Adrenal gland (tissue), 12 donors: ENCODE data around the gene SYNM. TPM values are rescaled to one million over a fixed set of nuclear protein-coding genes. Genes with fewer than 3 reads are reported as not detected.
A peak's percentile ranks its signal among the peaks of the same experiment; 100 is the strongest.

Experiments used
- DNase-seq, 7 donors: peaks; one replicate each; pipeline ENCODE4 v3.0.0-alpha.2; 2019 to 2020
- H3K27ac ChIP-seq, 5 donors: fragments of 200-600 bp; sonication (generic) in 4 of 5; 1 replicate in 3 of 5; 2 replicates in 2 of 5; pipeline versions ENCODE4 v1.5.1 to v1.8.0; 2016 to 2020; ENCODE audit warnings: mild to moderate bottlenecking in 1 of 5
- H3K27me3 ChIP-seq: fragments of 200-600 bp; 2 replicates; pipeline ENCODE4 v1.8.0; 2021
- H3K36me3 ChIP-seq, 2 donors: fragments of 200-600 bp; replicated peaks in 1 of 2; 1 replicate in 1 of 2; 2 replicates in 1 of 2; pipeline versions ENCODE4 v1.5.1 to v1.8.0; 2018 to 2022
- H3K4me1 ChIP-seq, 2 donors: fragments of 200-600 bp; replicated peaks in 1 of 2; 1 replicate in 1 of 2; 2 replicates in 1 of 2; pipeline versions ENCODE4 v1.5.1 to v1.8.0; 2018 to 2021
- H3K4me3 ChIP-seq, 4 donors: fragments of 200-600 bp; sonication (generic) in 3 of 4; one replicate each; pipeline ENCODE4 v1.5.1; 2016 to 2018
- H3K9me3 ChIP-seq, 3 donors: fragments of 200-600 bp; sonication (generic) in 1 of 3; replicated peaks in 1 of 3; 1 replicate in 2 of 3; 2 replicates in 1 of 3; pipeline versions ENCODE4 v1.5.1 to v1.8.0; 2016 to 2021
- POLR2A ChIP-seq, 2 donors: fragments of 450-650 bp; IDR thresholded peaks; one replicate each; pipeline ENCODE4 v1.6.1; 2017; ENCODE audit warnings: antibody characterized with exemption in 2 of 2, mild to moderate bottlenecking in 2 of 2, moderate library complexity in 1 of 2
- WGBS, 4 donors: extraction: QIAGEN DNeasy Blood & Tissue Kit in 2 of 4; methylation state at CpG; one replicate each; pipeline versions ENCODE4 v1.1.5 to v1.1.7; 2013 to 2017; 5-methylcytosine and 5-hydroxymethylcytosine counted together
- intact Hi-C, 2 donors: fragments of 100-400 bp; cut with DNase I; formaldehyde crosslinking; loops; one replicate each; pipeline versions ENCODE4 v1.14.1 to v1.15.0; 2022 to 2023
- polyA plus RNA-seq, 3 donors: library from polyadenylated mRNA; stranded (reverse); fragments of 200-250 nt in 2 of 3; fragments of 350-450 nt in 1 of 3; fragmentation: Illumina TruSeq in 1 of 3; extraction: RNeasy Lipid Tissue Mini Kit (QIAGEN cat#74804) in 1 of 3; gene quantifications; one replicate each; pipeline ENCODE4 v1.2.3, GENCODE V29; 2013 to 2014
- total RNA-seq, 9 donors: library from RNA; depleted of rRNA in 4 of 9; stranded (reverse); fragments of >200 nt in 4 of 9; fragments of 120-200 nt in 1 of 9; fragmentation: NEBNext Ultra II Directional in 1 of 9; extraction: Animal tissue kit (Norgen Biotek cat#: 25700) in 1 of 9; gene quantifications; one replicate each; pipeline versions ENCODE4 v1.1.0 to v1.2.4, GENCODE V29; 2013 to 2023
- TF ChIP-seq, protein P1 (sequence below), 6 experiments: fragments of 450-650 bp in 4 of 6; fragments of 200-600 bp in 2 of 6; sonication (generic) in 1 of 6; IDR thresholded peaks; 1 replicate in 5 of 6; 2 replicates in 1 of 6; pipeline versions ENCODE4 v1.5.1 to v1.8.0; 2016 to 2021; ENCODE audit warnings: antibody characterized with exemption in 6 of 6, mild to moderate bottlenecking in 2 of 6, moderate library complexity in 1 of 6
- donor health status: healthy with polysubstance abuse.
- donor health status: Bipolar disorder and iron deficiency.
- donor health status: DM: yes; HTN: yes; CAD: no.
- donor health status: DM: no; HTN: no; CAD: no.
- donor health status: DM: no; HTN: no; CAD: no.
- donor health status: DM: yes; HTN: yes; CAD: no.

Gene SYNM
- total and polyA plus RNA-seq, 12 donors, result 9.3 to 44.6 (median 33.2) TPM

DNA sequence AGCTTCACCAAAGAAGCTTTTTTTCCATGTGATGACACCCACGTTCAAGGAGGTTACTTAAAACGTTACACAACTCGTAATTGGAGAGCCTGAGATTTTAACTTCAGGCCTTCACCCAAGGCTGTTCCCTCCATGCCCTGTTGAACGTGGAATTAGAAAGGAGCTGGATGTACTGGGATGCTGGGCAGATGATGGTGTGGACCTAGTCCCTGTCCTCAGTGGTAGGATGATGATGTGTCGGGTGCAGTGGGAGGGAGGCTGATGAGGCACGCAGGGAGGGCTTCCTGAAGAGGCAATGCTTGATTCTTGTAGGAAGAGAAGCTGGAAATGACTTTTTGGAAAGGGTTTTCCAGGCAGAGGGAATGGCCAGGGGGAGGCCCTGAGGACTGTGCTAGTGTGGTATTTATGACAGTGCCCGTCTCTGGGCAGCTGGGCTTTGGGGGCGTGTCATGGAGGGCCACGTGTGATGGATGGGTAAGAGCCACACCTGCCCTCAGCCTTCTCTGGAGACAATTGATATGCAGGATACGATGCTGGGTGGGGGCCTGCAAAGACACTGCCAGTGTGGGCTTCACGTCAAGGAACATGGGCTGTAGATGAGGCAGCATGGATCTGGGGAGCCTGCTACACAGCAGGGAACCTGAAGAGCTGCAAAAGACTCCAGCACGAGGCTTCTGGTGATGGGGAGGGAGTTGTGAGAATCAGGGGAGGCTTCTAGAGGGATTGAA lies 15.3 kb downstream of the SYNM start:
- peak overlapping the region in 1 of 5 donors; percentile 8 for H3K27ac ChIP-seq

DNA sequence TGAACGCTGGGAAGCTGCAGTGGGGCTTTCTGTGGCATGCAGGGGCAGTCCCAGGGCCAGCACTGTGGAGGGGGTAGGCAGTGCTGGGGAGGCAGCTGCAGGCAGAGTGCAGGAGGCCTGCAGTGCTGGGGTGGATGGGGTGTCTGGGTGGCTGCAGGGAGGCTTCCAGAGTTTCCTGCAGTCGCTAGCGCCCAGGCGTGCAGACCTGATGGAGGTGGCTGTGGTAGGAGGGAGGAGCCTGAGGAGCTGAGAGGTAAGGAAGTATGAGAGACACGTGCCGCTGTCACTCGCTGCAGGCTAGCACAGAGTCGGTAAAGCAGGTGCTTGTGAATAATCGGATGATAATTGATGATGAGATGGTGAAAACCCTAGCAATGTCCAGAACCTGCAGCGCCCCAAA lies 16.3 kb downstream of the SYNM start:
- DNase-seq, result peak in 3 of 7 donors; percentile 10 to 49 (median 10)
- peaks cover 0 to 8% of the 10 kb centered on the region in 2 donors for H3K36me3 ChIP-seq
- intact Hi-C loops, result no loop called here
- H3K27me3 ChIP-seq, result no peaks in the 10 kb centered on the region
- no peak overlapping the region for H3K4me3 ChIP-seq
- H3K9me3 ChIP-seq, result no peaks in the 10 kb centered on the region
- H3K27ac ChIP-seq, result no peak overlapping the region
- TF ChIP-seq POLR2A (IDR thresholded peaks at IDR 0.05), result no peak
- TF ChIP-seq, protein P1, sequence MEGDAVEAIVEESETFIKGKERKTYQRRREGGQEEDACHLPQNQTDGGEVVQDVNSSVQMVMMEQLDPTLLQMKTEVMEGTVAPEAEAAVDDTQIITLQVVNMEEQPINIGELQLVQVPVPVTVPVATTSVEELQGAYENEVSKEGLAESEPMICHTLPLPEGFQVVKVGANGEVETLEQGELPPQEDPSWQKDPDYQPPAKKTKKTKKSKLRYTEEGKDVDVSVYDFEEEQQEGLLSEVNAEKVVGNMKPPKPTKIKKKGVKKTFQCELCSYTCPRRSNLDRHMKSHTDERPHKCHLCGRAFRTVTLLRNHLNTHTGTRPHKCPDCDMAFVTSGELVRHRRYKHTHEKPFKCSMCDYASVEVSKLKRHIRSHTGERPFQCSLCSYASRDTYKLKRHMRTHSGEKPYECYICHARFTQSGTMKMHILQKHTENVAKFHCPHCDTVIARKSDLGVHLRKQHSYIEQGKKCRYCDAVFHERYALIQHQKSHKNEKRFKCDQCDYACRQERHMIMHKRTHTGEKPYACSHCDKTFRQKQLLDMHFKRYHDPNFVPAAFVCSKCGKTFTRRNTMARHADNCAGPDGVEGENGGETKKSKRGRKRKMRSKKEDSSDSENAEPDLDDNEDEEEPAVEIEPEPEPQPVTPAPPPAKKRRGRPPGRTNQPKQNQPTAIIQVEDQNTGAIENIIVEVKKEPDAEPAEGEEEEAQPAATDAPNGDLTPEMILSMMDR (IDR thresholded peaks at IDR 0.05), result no peak
- peaks cover 19 to 31% of the 10 kb centered on the region in 2 donors for H3K4me1 ChIP-seq
- WGBS, 4 donors, result 78 to 93% (median 87%) methylated on average over 9 to 10 of the region's 10 CpGs

More for the DNA sequence above, 15.3 kb downstream of the SYNM start:
- intact Hi-C loops, result no loop called here
- Histone ChIP-seq H3K36me3 (peaks cover 0 to 8% of the 10 kb centered on the region in 2 donors), H3K4me1 (peaks cover 19 to 31% of the 10 kb centered on the region in 2 donors), H3K4me3 (no peak overlapping the region), H3K9me3 (no peaks in the 10 kb centered on the region), H3K27me3 (no peaks in the 10 kb centered on the region)
- DNase-seq, result peak in 3 of 7 donors; percentile 10 to 35 (median 10)
- TF ChIP-seq, protein P1 (IDR thresholded peaks at IDR 0.05), result no peak
- no peak for TF ChIP-seq POLR2A (IDR thresholded peaks at IDR 0.05)
- 87 to 91% (median 90%) methylated on average over 12 of the region's 12 CpGs for WGBS, 4 donors

DNA sequence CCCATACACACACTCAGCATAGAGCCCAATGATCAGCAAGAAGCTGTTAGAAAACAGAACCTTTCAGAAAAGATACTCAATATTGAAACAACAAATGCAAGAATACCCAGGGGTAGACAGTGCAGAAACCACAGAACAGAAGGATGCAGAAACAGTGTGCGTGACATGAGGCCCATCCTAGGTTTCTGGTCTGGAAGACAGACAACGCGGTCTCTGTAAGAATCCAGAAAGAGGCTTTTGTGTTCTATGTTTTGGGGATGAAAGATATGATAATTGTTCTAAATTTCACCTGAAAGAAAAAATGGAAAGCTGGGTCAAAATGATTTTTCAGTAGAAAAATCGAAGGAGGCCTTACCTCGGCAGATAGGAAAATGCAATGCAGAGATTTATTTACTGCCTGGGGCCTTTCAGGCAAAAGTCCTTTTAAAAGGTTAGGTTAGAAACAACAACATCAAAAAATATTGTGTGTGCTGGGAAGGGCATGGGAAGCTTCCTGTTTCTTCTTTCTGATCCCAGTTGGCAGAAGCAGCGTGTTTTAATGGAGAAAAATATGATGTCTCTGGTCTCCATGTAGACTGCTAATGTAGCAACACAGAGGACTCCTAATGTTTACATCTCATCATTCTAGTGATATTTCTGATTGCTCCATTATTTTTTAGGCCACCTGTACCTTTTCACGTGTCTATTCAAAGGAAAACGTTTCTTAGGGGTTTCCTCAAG lies 17.0 kb downstream of the SYNM start:
- no peak overlapping the region for H3K4me3 ChIP-seq
- intact Hi-C loops, result no loop called here
- peak overlapping the region in 2 of 5 donors; percentile 93 to 98 for H3K27ac ChIP-seq
- 75 to 85% (median 82%) methylated on average over 8 of the region's 8 CpGs for whole genome bisulfite sequencing, 4 donors
- peaks cover 0 to 8% of the 10 kb centered on the region in 2 donors for H3K36me3 ChIP-seq
- H3K4me1 ChIP-seq, result peaks cover 19 to 31% of the 10 kb centered on the region in 2 donors
- no peak for TF ChIP-seq POLR2A (IDR thresholded peaks at IDR 0.05)
- TF ChIP-seq, protein P1 (IDR thresholded peaks at IDR 0.05), result no peak
- DNase-seq, result peak in 1 of 7 donors; percentile 29
- no peaks in the 10 kb centered on the region for H3K9me3 ChIP-seq
- no peaks in the 10 kb centered on the region for H3K27me3 ChIP-seq
